GM23248 (cell line): ENCODE results near the gene SLC15A1.

ENCODE experiments used
- EZH2 ChIP-seq: fragments of 200-600 bp; sonication (generic); IDR thresholded peaks from 2 replicates; pipeline ENCODE4 v1.6.1; 2018; ENCODE audit warnings: antibody characterized with exemption, mild to moderate bottlenecking; ENCODE audit not compliant: insufficient read depth, poor library complexity, severe bottlenecking
- EZH2phosphoT487 ChIP-seq: fragments of 200-600 bp; sonication (generic); IDR thresholded peaks from 2 replicates; pipeline ENCODE4 v1.6.1; 2018; ENCODE audit warnings: antibody characterized with exemption, moderate library complexity, mild to moderate bottlenecking, low read depth; ENCODE audit not compliant: insufficient read depth

- TF ChIP-seq EZH2 (no peak), EZH2phosphoT487 (no peak)
Observed at GRCh38 chr13:98717256-98717655, 35.2 kb downstream of the SLC15A1 start.
